ENCODE results near the gene BCAS1. TPM values are rescaled to one million over a fixed set of nuclear protein-coding genes. Genes with fewer than 3 reads are reported as not detected.

BCAS1 gene
- total RNA-seq, 4 donors from 2014 or later: 0.29 to 0.83 TPM; not detected in 2

- intact Hi-C loops (cut with DNase I; ENCODE audit: low total_unique reads): loop anchor here (10.0 kb wide), 1 partner anchor 113 kb away; the partner anchor contains the start of gene PFDN4
- H3K4me3 ChIP-seq: no peak overlapping the region
- H3K9me3 ChIP-seq: no peaks in the 10 kb centered on the region
- TF ChIP-seq CTCF (IDR thresholded peaks at IDR 0.05) (no peak), POLR2A (IDR thresholded peaks at IDR 0.05) (no peak)
- DNase-seq: no peak
- no peak overlapping the region for H3K27ac ChIP-seq
- no peaks in the 10 kb centered on the region for H3K4me1 ChIP-seq
- no peaks in the 10 kb centered on the region for H3K36me3 ChIP-seq
- no peaks in the 10 kb centered on the region for H3K27me3 ChIP-seq
These were observed 21.6 kb upstream of the BCAS1 start for GRCh38 chr20:54092021-54092420.

- no peaks in the 10 kb centered on the region for H3K9me3 ChIP-seq
- H3K27me3 ChIP-seq: no peaks in the 10 kb centered on the region
- TF ChIP-seq CTCF (IDR thresholded peaks at IDR 0.05): no peak
- TF ChIP-seq POLR2A (IDR thresholded peaks at IDR 0.05): no peak
- no peaks in the 10 kb centered on the region for H3K36me3 ChIP-seq
- no peak for DNase-seq
- H3K27ac ChIP-seq: no peak overlapping the region
- no peaks in the 10 kb centered on the region for H3K4me1 ChIP-seq
- H3K4me3 ChIP-seq: no peak overlapping the region
- intact Hi-C loops (cut with DNase I; ENCODE audit: low total_unique reads): loop anchor here (10.0 kb wide), 1 partner anchor 114 kb away; the partner anchor contains the start of gene PFDN4
These were observed 20.7 kb upstream of the BCAS1 start for GRCh38 chr20:54091120-54091480.

- intact Hi-C loops (cut with DNase I; ENCODE audit: low total_unique reads): loop anchor here (10.0 kb wide), 1 partner anchor 114 kb away; the partner anchor contains the start of gene PFDN4
- no peak for TF ChIP-seq POLR2A (IDR thresholded peaks at IDR 0.05)
- no peaks in the 10 kb centered on the region for H3K4me1 ChIP-seq
- no peaks in the 10 kb centered on the region for H3K27me3 ChIP-seq
- H3K9me3 ChIP-seq: no peaks in the 10 kb centered on the region
- no peak for DNase-seq
- no peaks in the 10 kb centered on the region for H3K36me3 ChIP-seq
- no peak overlapping the region for H3K4me3 ChIP-seq
- no peak overlapping the region for H3K27ac ChIP-seq
These were observed 20.1 kb upstream of the BCAS1 start for GRCh38 chr20:54090230-54091119.

GRCh38 chr20:54088430-54088829 lies 18.0 kb upstream of the BCAS1 start:
- H3K4me3 ChIP-seq: no peak overlapping the region
- TF ChIP-seq POLR2A (IDR thresholded peaks at IDR 0.05): no peak
- TF ChIP-seq CTCF (IDR thresholded peaks at IDR 0.05): no peak
- intact Hi-C loops (cut with DNase I; ENCODE audit: low total_unique reads): no loop called here

GRCh38 chr20:54086507-54087039 lies 16.2 kb upstream of the BCAS1 start:
- Histone ChIP-seq H3K9me3 (no peaks in the 10 kb centered on the region), H3K36me3 (no peaks in the 10 kb centered on the region), H3K4me3 (no peak overlapping the region), H3K4me1 (no peaks in the 10 kb centered on the region), H3K27me3 (no peaks in the 10 kb centered on the region), H3K27ac (no peak overlapping the region)
- no peak for TF ChIP-seq POLR2A (IDR thresholded peaks at IDR 0.05)
- TF ChIP-seq CTCF (IDR thresholded peaks at IDR 0.05): no peak
- DNase-seq: no peak
- intact Hi-C loops (cut with DNase I; ENCODE audit: low total_unique reads): no loop called here

More at GRCh38 chr20:54088430-54088829, 18.0 kb upstream of the BCAS1 start:
- H3K36me3 ChIP-seq: no peaks in the 10 kb centered on the region
- no peaks in the 10 kb centered on the region for H3K9me3 ChIP-seq
- H3K27ac ChIP-seq: no peak overlapping the region
- no peaks in the 10 kb centered on the region for H3K27me3 ChIP-seq
- H3K4me1 ChIP-seq: no peaks in the 10 kb centered on the region
- no peak for DNase-seq
